HepG2 (cell line): Measurements from ENCODE around the gene SPPL2B. TPM values are rescaled to one million over a fixed set of nuclear protein-coding genes. Genes with fewer than 3 reads are reported as not detected.

Experiments
- HCFC1 ChIP-seq: fragments of 150-350 bp; IDR thresholded peaks from 2 replicates; pipeline ENCODE4 v1.6.1; 2014; ENCODE audit warnings: low read depth, low read length
- KLF16 ChIP-seq, 2 experiments: sonication (generic) in 1 of 2; formaldehyde crosslinking in 1 of 2; IDR thresholded peaks; 2 replicates each; pipeline versions ENCODE4 v1.6.1 to v1.8.0; 2016 to 2023; ENCODE audit warnings: missing genetic modification reagents in 2 of 2, missing compliant biosample characterization in 1 of 2
- NBN ChIP-seq: fragments of 450-650 bp; conservative IDR thresholded peaks from 2 replicates; pipeline ENCODE4 v1.6.1; 2017
- NFE2L2 ChIP-seq: fragments of 150-350 bp; IDR thresholded peaks from 2 replicates; pipeline ENCODE4 v1.6.1; 2014; ENCODE audit warnings: low read length
- NR3C1 ChIP-seq: sonication (generic); formaldehyde crosslinking; IDR thresholded peaks from 2 replicates; pipeline ENCODE4 v1.4.0; 2020; ENCODE audit warnings: missing genetic modification reagents
- PRDM15 ChIP-seq: sonication (generic); formaldehyde crosslinking; IDR thresholded peaks from 2 replicates; pipeline ENCODE4 v1.4.0; 2020; ENCODE audit warnings: missing genetic modification reagents
- SCMH1 ChIP-seq: sonication (generic); formaldehyde crosslinking; IDR thresholded peaks from 2 replicates; pipeline ENCODE4 v1.9.0; 2021; ENCODE audit warnings: missing genetic modification reagents, mild to moderate bottlenecking, borderline replicate concordance
- SIX1 ChIP-seq: sonication (generic); formaldehyde crosslinking; IDR thresholded peaks from 2 replicates; pipeline ENCODE4 v1.4.0; 2020; ENCODE audit warnings: missing genetic modification reagents, borderline replicate concordance
- SNAPC2 ChIP-seq: sonication (generic); formaldehyde crosslinking; IDR thresholded peaks from 2 replicates; pipeline ENCODE4 v1.8.1; 2022; ENCODE audit warnings: mild to moderate bottlenecking, missing genetic modification reagents
- TGIF2 ChIP-seq: IDR thresholded peaks from 2 replicates; pipeline ENCODE4 v1.6.1; 2016; ENCODE audit warnings: control low read depth, missing compliant biosample characterization
- THAP9 ChIP-seq: sonication (generic); formaldehyde crosslinking; IDR thresholded peaks from 2 replicates; pipeline ENCODE4; 2020; ENCODE audit warnings: missing genetic modification reagents, mild to moderate bottlenecking, borderline replicate concordance
- USF2 ChIP-seq, 2 experiments: sonication (generic) in 1 of 2; formaldehyde crosslinking in 1 of 2; IDR thresholded peaks; 2 replicates each; pipeline versions ENCODE4 v1.5.1 to v1.6.1; 2011 to 2020; ENCODE audit warnings: borderline replicate concordance in 1 of 2, low read depth in 1 of 2, low read length in 1 of 2, mild to moderate bottlenecking in 1 of 2, missing genetic modification reagents in 1 of 2, moderate library complexity in 1 of 2
- ZBTB46 ChIP-seq: sonication (generic); formaldehyde crosslinking; IDR thresholded peaks from 2 replicates; pipeline ENCODE4 v1.4.0; 2020; ENCODE audit warnings: mild to moderate bottlenecking, missing genetic modification reagents, borderline replicate concordance
- ZGPAT ChIP-seq: IDR thresholded peaks from 2 replicates; pipeline ENCODE4 v1.6.1; 2016; ENCODE audit warnings: mild to moderate bottlenecking
- polyA plus RNA-seq, 8 experiments: library from polyadenylated mRNA; depleted of rRNA in 3 of 8; stranded (reverse) in 7 of 8; unstranded in 1 of 8; fragments of >200 nt; fragmentation: Illumina TruSeq in 4 of 8; extraction: Trizol in 4 of 8; gene quantifications; 2 replicates each; pipeline versions ENCODE4 v1.2.1 to v1.2.3, GENCODE V29; 2011 to 2016; ENCODE audit warnings: low read depth in 4 of 8, missing spikeins in 1 of 8, mixed read lengths in 1 of 8; ENCODE audit not compliant: insufficient read depth in 1 of 8
- total RNA-seq, 5 experiments: library from RNA; depleted of rRNA; stranded (reverse); fragments of >200 nt; fragmentation: Illumina TruSeq; extraction: Trizol; gene quantifications; 2 replicates each; pipeline ENCODE4 v1.2.3, GENCODE V29; 2016; ENCODE audit warnings: low read depth in 1 of 5

Gene SPPL2B
- total and polyA plus RNA-seq, 2 of the 13 experiments (the other 11 are each of a cell fraction or from before 2014, with no cell fraction given), result 14.9 to 15.2 TPM

- peak; percentile 64; the same call in 1 of the 2 replicates for TF ChIP-seq ZGPAT (CRISPR knock-in tag)
- TF ChIP-seq ZBTB46 (CRISPR knock-in tag), result no peak
- TF ChIP-seq SNAPC2 (CRISPR knock-in tag), result no peak
- TF ChIP-seq HCFC1, result peak; percentile 59; the same call in 1 of the 2 replicates
- no peak for TF ChIP-seq USF2 (IDR thresholded peaks at IDR 0.05; ENCODE audit: low read depth, low read length)
- no peak for TF ChIP-seq USF2 (CRISPR knock-in tag; IDR thresholded peaks at IDR 0.05; ENCODE audit: borderline replicate concordance)
- no peak for TF ChIP-seq PRDM15 (CRISPR knock-in tag)
- TF ChIP-seq SCMH1, result no peak
- peak; percentile 75; the same call in 1 of the 2 replicates for TF ChIP-seq THAP9 (CRISPR knock-in tag)
- TF ChIP-seq NR3C1 (CRISPR knock-in tag), result no peak
- TF ChIP-seq SIX1 (CRISPR knock-in tag), result 0 out of 2 replicates have a peak, but pooled peaks have one; percentile 12
- TF ChIP-seq NBN, result no peak
- peak in 1 of 2 experiments; percentile 70; a peak in 1 of 4 replicates for TF ChIP-seq KLF16 (CRISPR knock-in tag; IDR thresholded peaks at IDR 0.05)
- TF ChIP-seq TGIF2 (CRISPR knock-in tag), result peak; percentile 52; the same call in 1 of the 2 replicates
- TF ChIP-seq NFE2L2, result no peak
Observed at GRCh38 chr19:2328401-2329148, at the start of gene SPPL2B, which contains the start of gene LSM7 (continued).
